ENCODE results near the gene PDP2.
"Not testable (repeated sequence)": the region's sequence is repeated elsewhere in the genome, so short reads cannot be mapped to it uniquely, and the experiment has no call there.

The PDP2 gene

DNA sequence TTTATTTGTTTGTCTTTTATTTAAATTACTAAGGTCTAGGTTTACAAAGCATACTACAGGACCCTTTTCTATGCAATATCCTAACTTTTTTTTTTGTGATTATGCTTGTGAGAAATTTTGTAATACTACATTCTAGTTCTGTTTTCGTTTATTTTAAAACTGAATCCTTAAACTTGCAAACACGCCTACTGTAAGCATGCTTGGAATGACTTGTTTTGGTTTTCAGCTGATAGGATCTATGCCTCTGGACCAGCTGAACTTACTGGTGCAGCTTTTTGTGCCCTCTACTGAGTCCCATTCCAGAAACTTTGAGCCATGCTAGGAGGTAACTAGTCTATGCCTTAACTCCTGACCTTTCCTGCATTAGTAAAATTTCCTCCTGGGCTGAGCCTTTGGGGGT lies 6.0 kb downstream of the PDP2 start:
- no peak for DNase-seq (ENCODE audit: low read depth)

DNA sequence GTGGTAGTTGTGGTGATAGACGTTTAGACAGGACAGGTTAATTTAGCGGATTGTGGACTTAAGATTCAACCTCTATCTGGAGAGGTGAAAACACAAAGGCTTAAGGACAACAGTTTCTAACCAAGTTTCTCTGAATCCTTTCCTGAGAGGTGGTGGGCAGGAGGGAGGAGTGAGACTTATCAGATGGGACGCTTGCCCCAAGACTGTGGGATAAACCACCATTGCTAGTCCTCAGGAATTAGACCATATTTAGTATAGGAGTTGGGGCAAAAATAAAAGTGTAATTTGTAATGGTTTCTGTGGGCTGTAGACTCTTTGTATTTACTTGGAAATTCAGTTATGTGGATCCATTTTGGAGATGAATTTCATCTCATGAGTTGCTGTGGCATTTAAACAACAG lies 6.6 kb downstream of the PDP2 start:
- DNase-seq (ENCODE audit: low read depth): no peak

DNA sequence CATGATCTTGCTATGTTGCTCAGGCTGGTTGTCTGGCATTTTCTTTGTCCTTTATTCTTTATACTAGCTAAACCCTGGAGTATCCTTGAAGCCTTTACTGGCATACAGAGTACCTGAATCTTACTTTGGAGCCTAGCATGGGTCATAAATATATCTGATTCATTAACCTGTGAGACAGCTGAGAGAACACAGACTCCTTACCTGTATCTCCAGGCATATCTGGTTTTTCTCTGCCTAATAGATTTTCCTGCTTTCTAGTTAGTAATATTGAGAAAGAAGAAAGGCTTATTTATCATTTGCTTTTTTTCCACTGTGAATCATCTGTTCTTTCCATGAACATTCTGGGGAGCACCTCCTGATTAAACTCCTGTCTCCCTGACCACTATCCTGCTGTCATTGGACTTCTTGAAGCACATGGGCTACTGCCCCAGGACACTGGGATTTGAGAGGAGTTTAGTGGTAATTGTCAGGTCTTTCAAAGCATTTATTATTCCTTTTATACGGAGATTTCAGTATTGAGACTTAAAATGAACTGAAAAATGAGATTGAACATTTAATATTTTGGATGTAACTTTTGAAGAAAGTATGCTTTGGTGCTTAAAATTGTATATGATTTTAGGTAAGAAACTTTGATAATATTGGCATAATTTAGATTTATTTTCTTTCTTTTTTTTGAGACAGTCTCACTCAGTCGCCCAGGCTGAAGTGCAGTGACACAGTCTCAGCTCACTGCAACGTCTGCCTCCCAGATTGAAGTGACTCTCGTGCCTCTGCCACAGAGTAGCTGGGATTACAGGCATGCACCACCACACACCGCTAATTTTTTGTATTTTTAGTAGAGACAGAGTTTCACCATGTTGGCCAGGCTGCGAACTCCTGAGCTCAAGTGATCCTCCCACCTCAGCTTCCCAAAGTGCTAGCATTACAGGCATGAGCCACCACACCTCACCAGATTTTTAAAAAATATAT lies 8.6 kb downstream of the PDP2 start:
- no peak for DNase-seq (ENCODE audit: low read depth)

DNA sequence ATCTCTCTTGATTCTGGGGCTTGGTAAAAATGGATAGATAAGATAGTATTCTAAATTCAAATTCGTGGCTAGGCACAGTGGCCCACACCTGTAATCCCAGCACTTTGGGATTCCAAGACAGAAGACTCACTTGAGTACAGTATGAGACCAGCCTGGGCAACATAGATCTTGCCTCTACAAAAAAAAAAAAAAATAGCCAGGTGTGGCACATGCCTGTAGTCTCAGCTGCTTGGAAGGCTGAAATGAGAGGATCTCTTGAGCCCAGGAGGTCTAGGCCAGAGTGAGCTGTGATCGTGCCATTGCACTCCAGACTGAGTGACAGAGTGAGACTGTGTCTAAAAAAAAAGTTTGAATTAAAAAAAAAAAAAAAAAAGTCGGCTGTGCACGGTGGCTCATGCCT lies 9.3 kb downstream of the PDP2 start:
- DNase-seq (ENCODE audit: low read depth): no peak

DNA sequence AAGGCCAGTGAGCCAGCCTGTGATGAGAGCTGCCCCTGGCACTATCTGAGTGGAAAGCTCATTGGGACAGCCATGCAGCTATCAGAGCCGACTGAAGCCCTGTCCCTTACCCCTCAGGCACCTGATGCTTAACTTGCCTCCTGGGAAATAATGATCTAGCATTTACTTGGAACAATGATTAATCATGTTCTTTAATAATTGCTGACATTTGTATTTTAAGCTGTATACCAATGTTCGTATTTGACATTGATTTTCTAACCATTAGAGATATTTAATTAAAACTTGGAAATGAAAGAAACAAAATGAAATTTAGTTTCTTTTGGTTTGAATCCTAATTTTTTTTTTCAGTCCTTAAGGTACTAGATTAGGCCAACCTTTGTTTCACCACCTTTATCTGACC lies 10.5 kb downstream of the PDP2 start:
- DNase-seq (ENCODE audit: low read depth): no peak

DNA sequence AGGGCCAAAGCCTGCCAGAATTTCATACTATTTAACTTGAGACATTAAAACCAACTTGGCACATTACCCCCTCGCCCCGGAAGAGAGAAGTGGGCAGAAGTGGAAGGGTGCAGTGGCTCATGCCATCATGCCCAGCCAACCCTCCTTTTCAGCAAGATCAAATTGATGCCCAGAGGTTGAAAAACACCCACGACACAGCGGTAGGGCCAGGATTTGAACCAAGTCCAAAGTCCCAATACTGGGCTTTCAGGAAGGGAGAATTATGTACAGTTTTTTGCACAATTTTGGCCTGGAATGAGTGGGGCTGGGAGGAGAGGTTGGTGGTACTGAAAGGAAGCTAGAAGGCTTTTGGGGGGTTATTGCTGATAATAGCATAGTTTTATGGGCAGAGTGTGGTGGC lies 11.0 kb downstream of the PDP2 start:
- no peak for DNase-seq (ENCODE audit: low read depth)

DNA sequence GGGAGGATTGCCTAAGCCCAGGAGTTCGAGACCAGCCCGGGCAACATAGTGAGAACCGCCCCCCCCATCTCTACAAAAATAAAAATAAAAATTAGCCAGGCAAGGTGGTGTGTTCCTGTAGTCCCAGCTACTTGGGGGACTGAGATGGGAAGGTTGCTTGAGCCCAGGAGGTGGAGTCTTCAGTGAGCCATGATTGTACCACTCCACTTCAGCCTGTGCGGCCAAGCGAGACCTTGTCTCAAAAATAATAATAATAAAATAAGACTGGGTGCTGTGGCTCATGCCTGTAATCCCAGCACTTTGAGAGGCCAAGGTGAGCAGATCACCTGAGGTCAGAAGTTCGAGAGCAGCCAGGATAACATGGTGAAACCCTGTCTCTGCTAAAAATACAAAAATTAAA lies 11.5 kb downstream of the PDP2 start:
- DNase-seq (ENCODE audit: low read depth): no peak

DNA sequence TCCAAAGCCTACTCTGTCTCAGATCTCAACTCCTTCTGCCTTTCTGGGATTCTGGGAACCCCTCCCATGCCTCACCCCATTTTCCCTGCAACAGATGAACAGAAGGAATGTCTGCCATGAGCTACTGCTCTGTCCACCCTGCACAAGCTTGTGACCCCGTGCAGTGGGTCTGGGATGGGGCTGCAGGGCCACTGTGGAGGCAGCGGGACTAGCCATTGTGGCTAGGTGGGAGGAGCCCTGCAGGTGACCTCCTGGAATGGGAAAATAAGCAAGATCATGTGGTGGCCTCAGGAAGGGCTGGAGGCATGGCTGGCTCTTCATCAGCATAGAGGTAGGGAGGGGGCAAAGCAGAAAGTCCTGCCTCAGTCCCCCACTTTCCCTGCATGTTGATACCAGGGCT lies 13.7 kb downstream of the PDP2 start:
- DNase-seq (ENCODE audit: low read depth): no peak

DNA sequence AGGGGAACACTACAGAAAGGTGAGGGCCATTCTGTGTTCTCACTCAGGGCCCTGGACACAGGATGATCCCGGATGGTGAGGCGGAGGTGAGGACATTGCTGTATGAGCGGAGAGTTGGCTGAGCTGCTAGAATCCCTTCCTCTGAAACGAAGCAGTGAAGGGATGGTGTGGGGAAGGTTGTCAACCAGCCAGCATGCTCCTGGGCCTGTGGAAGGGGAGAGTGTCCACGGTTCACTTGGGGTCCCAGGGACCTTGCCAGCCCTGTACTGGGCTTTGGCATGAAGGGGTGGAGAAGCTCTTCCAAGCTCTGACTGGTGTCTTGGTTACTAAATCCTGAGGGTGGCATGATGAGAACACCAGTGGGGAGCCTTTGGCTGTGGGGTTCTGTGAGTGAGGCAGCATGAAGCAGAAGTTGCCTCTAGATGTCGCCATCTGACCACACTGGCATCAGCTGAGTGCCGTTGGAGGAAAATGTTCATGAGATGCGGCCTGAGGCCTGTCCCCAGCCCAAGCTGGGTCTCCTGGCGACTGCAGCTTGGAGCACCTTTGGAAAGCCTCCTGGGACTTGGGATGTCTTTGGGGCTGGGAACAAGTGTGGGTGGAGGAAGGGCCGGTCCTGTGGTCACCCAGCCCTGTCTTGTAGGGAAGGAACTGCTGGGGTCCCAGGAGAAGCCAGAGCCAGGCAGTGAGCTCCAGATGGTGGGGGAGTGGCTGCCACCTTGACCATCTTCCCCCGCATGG lies 14.8 kb downstream of the PDP2 start:
- DNase-seq (ENCODE audit: low read depth): no peak

DNA sequence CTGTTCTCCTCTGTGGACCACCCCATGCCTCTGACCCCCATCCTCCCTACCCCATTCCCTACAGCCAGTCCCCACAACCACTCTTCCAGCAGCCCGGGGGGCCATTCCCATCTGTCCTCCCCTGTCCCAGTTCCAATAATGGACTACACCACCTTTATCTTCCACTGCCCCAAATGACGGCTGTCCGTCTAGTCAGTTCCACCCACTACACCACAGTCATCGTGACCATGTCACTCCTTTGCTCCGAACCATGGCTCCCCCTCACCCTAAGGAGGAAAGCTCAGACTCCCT lies 15.3 kb downstream of the PDP2 start:
- no peak for DNase-seq (ENCODE audit: low read depth)

DNA sequence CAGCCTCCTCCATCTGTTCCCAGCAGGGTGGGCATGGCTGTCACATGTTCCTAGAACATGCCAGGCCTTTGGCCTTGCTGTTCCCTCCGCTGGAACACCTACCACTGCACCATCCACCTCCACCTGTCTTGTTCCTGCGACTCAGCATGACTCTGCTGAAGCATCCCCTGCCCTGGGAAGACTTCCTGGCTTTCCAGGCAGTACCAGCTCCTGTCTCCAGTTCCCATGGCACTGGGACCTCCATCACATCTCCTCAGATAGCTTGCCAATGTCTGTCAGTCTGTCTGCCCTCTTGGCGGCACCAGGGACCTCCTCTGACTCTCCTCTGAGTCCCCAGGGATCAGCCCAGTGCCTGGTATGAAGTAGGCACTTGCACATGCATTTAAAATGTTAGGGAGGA lies 15.7 kb downstream of the PDP2 start:
- DNase-seq (ENCODE audit: low read depth): no peak

DNA sequence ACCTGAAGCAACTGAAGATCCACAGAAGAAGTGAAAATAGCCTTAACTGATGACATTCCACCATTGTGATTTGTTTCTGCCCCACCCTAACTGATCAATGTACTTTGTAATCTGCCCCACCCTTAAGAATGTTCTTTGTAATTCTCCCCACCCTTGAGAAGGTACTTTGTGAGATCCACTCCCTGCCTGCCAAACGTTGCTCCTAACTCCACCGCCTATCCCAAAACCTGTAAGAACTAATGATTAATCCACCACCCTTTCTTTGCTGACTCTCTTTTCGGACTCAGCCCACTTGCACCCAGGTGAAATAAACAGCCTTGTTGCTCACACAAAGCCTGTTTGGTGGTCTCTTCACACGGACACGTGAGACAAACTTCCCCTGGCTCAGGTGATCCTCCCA lies 16.4 kb downstream of the PDP2 start:
- DNase-seq (ENCODE audit: low read depth): not testable (repeated sequence)

DNA sequence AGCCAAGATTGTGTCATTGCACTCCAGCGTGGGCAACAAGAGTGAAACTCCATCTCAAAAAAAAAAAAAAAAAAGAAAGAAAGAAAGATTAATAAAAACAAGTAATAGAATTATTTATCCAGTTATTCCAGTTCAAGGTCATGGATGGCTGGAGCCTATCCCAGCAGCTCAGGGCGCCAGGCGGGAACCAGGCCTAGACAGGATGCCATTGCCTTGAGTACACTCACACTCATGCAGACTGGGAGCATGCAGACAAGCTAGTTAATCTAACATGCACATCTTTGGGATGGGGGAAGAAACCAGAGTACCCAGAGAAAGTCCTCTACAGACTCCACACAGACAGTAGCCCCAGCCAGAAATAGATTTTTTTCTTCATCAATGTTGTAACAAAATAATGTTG lies 17.9 kb downstream of the PDP2 start:
- no peak for DNase-seq (ENCODE audit: low read depth)

DNA sequence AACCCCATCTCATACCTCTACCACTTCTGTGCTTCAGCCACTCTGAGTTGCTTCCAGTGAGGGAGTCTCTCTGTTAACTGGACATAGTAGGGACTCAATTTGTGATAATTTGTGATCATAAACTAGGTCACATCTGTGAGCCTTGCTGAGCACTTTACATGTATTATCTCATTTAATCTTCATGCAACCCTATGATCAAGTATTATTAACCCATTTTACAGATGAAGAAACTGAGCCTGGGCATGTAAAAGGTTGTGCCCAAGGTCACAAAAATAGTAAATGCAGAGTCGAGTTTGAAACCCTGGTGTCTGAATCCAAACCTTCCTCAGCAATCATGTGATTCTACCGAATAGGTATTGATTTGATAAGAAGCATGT lies 18.6 kb downstream of the PDP2 start:
- DNase-seq (ENCODE audit: low read depth): no peak

DNA sequence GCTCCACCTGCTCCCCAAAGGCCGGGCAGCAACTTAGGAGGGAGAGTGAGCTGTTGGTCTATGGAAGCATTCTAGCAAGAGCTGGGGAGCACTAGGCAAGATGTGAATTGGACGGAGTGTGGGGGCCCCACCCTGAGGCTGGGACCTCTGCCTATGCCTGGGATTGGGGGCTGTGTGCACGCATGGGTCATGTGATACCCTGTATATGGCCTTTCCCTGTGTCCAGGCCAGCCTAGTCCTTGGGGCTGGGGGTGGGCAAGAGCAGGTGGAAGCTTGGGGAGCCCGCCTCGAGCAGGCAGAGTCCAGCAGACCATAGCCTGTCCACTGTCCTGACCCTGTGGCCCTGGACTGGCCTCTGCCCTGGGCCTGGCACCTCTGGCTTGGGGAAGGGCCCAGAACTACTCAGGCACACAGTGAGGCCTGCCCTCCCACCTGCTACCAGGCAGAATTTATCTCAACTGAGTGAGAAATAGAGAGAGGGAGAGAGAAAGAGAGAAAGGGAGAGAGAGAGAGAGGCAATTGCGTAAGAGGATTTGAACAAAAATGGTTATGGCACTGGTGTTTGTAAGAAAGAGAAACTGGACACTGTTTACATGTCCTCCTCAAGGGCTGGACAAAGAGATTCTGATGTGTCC lies 19.1 kb downstream of the PDP2 start:
- no peak for DNase-seq (ENCODE audit: low read depth)

DNA sequence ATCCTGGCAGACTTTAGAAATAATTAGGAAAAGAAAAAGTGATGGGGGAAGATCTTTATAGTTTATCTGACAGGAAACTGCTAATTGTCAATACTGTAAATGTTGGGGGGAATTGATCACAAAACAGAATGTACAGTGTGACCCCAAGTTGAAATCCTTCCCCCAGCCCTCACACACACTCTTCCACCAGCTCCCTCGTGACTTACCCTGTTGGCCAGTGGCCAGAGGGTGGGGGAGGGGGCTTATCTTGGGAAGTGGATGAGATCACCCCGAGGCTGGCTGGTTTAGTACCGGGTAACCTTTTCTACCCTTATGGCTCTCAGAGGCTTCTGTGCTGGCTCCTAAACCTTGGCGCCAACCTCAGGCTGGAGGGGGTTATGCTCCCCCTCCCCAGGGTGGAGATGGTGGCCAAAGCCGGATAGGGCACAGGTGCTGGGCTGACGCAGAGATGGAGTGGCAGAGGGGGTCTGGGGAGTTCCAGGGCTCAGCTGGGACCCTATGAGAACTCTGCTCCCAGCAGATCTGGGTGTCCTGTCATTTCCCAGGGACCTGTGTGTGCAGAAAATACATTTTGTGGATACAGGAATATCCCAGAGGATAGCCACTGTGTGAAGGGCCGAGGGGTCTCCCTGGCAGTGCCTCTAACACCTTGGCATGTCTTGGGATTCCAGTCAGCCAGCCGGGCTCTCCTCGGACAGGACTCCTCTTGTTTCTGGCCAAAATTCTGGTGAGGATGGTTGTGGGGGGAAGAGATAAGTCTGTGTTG lies 19.8 kb downstream of the PDP2 start:
- DNase-seq (ENCODE audit: low read depth): no peak

DNA sequence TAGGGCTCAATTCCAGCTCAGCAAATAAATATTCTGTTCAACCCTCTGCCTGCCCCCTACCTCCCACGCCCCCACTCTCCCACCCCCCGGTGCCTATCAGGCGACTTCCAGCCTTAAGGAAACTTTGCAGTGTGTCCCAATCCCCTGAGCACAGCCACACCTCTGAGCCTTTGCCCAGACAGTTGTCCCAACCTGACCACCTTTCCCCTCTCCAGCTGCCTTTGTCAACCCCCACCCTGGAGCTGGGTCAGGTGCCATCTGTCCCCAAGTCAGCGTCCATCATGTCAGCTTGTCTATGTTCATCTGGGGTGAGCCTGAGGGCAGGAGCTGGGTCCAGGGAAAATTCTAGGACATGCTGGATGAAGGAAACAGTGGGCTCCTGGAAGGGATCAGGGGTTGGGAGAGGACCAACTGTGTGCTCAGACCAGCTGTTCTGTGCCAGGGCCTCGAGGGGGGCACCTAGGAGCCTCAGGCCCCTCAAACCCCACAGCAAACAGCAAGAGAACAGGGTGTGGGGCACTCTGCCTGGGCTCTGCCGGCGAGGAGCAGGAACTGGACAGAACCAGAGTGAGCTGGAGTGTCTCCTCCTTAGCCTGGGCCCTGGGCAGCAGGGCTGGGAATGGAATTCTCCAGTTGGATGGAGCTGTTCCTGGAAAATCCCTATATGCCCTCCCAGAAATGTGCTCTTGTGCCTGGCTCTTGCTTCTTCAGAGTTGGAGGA lies 20.6 kb downstream of the PDP2 start:
- DNase-seq (ENCODE audit: low read depth): no peak

DNA sequence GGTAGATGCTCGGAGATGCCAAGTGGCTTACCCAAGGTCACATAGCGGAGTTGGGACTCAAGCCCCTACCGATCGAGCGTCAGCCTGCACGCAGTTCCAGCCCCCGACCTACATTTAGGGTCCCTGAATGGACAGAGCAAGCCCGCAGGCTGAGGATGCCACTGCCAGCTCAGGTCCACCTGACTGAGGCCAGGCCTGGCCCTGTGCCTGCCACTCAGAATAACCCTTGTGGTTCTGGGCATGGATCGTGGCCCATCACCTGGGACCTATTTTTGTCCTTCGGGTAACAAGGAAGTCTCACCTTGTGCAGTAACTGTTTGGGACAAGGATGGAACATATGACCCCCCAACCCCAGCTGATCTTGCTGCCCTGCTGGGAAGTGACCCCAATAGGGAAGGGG lies 21.3 kb downstream of the PDP2 start:
- no peak for DNase-seq (ENCODE audit: low read depth)

DNA sequence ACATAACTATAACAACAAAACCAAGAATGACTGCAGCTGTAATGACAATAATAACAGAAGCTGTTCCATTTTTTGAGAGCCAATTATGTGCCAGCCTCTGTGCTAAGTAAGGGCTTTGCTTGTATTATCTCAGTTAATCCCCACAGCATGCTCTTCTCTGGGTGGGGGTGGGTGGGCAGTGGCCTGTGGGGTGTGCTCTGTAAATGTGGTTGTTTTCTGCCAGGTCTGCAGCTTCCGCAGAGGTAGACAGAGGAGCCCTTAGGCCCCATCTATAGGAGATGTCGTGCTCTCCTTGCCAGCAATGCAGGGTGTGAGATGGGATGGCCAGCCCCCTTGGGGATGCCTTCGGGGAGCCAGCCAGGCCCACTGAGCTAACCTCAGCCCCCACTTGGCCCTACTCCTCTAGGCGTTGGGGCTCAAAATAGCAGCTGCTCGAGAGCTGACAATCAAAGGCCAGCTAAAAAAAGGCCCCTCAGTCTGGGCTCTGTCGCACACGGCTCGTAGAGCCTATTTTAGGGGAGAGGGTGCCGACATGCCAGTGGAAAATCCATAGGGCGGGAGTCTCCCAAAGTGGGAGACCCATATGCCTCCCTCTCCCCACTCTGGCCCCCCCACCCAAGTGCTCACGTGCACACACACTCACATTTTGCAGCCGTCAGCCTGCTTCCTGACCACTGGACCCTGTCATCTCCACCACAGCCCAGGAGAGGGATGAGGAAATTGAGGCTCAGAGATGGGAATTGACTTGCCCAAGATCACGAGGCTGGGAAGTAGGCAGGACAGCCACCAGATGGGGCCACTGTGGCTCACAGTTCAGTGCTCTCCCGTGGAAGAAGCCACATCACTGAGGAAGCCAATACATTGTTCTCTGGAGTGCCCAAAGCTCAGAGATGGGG lies 22.6 kb downstream of the PDP2 start:
- no peak for DNase-seq (ENCODE audit: low read depth)

DNA sequence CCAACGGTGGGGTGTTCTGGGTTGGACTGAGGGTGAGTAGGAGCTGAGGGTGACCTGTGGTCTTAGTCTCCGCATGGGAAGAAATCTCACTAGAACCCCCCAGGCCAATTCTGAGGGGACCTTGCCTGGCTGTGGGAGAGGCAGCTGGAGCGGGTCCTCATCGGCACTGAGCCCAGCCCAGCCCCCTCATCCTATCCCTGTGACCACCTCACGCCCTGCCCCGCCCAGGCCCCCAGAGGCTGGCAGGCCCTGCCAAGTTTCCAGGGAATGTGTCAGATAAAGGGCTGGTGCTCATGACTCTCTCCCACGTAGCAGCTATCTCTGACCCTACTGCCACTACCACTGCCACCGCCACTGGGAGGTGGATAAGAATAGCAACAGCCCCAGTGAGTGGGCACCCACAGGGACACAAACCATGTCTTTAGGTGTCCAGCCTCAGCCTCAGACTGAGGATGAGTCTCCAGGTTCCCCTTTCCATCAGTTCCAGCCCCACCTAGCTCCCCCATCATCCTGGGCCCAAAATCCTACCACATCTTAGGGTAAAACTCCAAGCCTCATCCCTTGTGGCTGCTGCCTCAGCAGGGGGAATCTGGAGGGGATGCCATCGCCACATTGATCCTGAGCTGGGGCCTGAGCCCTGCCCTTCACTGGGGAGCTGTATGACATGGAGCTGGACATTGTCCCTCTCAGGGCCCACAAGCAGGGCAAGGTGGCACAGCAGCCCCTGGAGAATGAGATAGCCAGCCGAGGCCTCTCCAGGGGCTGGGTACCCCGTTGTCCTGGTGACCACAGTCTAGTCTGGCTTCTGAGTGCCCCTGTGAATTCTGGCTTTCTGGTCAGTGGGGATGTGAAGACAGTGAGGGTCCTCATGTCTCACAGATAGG lies 23.5 kb downstream of the PDP2 start:
- DNase-seq (ENCODE audit: low read depth): no peak

All from CMK (cell line).